GM06990 (cell line): ENCODE results near the gene MMP23B.
"Not testable (repeated sequence)": the region's sequence is repeated elsewhere in the genome, so short reads cannot be mapped to it uniquely, and the experiment has no call there.

ENCODE experiments used
- DNase-seq: peaks from one replicate; pipeline ENCODE4 v3.0.0-alpha.2; 2011; ENCODE audit not compliant: insufficient read length; ENCODE audit errors: extremely low read depth
- H3K27me3 ChIP-seq: replicated peaks from 2 replicates; pipeline ENCODE4 v1.6.0; 2011; ENCODE audit warnings: low read length; ENCODE audit not compliant: control insufficient read depth, insufficient read depth
- H3K36me3 ChIP-seq: 2 replicates; pipeline ENCODE4 v1.5.1; 2011; ENCODE audit warnings: low read length; ENCODE audit not compliant: control insufficient read depth, insufficient read depth
- H3K4me3 ChIP-seq: replicated peaks from 2 replicates; pipeline ENCODE4 v1.5.1; 2011; ENCODE audit warnings: low read depth, mild to moderate bottlenecking, control low read depth, low read length
- TF ChIP-seq, protein P1 (sequence below): IDR thresholded peaks from 2 replicates; pipeline ENCODE4 v1.5.1; 2011; ENCODE audit warnings: low read length, control low read depth, mild to moderate bottlenecking, inconsistent platforms; ENCODE audit not compliant: insufficient read depth, poor library complexity, severe bottlenecking

The MMP23B gene

DNA sequence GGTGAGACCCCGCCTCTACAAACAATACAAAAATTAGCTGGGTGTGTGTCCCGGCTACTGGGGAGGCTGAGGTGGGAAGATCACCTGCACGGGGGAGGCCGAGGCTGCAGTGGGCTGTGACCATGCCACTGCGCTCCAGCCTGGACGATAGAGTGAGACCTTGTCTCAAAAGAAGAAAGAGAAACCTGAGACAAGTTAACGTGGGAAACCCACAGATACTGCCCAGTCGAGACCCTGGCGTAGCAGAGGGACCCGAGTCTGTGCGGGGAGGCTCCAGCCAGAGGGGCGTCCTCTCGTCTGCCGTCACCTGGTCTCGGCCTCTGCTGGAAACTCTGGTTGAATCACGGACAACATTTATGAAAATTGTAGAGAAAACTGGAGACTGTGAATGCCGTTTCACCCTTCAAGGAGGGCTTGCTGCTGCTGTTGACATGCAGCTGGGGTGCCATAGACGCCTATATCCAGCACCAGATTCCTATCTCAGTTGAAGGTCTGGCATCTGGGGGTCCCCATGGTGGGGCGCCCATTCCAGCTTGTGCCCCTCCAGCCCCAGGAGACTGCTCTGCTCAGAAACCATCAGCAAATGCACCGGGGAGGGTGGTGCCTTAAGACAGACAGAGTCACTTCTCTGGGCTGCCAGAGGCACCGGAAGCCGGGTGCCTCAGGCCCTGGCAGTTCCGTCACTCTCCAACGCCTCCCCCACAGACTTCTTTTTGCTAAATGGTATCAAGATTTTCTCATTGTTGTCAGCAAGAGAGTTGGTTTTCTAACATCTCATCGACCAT lies 40.4 kb downstream of the MMP23B start:
- no peak for DNase-seq
- TF ChIP-seq, protein P1, sequence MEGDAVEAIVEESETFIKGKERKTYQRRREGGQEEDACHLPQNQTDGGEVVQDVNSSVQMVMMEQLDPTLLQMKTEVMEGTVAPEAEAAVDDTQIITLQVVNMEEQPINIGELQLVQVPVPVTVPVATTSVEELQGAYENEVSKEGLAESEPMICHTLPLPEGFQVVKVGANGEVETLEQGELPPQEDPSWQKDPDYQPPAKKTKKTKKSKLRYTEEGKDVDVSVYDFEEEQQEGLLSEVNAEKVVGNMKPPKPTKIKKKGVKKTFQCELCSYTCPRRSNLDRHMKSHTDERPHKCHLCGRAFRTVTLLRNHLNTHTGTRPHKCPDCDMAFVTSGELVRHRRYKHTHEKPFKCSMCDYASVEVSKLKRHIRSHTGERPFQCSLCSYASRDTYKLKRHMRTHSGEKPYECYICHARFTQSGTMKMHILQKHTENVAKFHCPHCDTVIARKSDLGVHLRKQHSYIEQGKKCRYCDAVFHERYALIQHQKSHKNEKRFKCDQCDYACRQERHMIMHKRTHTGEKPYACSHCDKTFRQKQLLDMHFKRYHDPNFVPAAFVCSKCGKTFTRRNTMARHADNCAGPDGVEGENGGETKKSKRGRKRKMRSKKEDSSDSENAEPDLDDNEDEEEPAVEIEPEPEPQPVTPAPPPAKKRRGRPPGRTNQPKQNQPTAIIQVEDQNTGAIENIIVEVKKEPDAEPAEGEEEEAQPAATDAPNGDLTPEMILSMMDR = no peak
- H3K36me3 ChIP-seq = peaks cover 11% of the 10 kb centered on the region
- H3K27me3 ChIP-seq = no peaks in the 10 kb centered on the region
- H3K4me3 ChIP-seq = no peak overlapping the region

DNA sequence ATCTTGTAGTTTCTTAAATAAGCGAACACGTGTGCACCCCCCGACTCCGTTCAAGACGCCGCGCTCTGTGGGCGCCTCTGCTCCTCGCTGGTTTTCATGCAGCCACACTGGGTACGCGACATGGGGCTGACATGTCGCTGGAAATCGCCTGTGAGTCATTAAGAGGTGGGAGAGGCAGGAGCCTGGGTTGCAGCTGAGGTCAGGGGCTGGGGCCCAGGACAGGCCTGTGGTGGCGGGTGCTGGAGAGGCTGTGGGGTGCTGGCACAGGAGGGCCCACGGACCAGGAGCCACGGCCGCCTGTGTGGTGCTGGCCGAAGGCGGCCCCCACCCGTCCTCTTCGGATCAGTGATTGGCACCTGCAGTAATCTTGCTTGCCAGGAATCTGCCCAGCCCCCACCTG lies 42.8 kb downstream of the MMP23B start:
- not testable (repeated sequence) for H3K27me3 ChIP-seq, H3K36me3 ChIP-seq, H3K4me3 ChIP-seq, DNase-seq

DNA sequence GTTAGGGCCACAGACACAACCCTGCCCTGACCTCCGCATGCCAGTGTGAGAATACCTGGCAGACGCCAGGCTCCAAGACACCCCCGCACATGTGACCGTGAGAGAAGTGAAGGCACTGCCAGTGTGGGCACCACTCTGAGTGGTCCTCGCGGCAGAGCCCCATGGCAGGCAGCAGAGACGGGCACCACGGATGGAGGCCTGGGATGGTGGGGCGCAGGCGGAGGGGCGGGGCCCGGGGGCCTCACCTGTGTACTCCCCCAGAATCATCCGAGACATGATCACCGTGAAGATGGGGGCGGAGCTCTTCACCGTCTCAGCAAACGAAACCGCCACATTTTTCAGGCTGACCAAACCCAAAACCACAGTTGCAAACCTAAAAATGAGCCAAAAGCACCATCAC lies 43.2 kb downstream of the MMP23B start:
- not testable (repeated sequence) for DNase-seq, H3K27me3 ChIP-seq, H3K4me3 ChIP-seq, H3K36me3 ChIP-seq

DNA sequence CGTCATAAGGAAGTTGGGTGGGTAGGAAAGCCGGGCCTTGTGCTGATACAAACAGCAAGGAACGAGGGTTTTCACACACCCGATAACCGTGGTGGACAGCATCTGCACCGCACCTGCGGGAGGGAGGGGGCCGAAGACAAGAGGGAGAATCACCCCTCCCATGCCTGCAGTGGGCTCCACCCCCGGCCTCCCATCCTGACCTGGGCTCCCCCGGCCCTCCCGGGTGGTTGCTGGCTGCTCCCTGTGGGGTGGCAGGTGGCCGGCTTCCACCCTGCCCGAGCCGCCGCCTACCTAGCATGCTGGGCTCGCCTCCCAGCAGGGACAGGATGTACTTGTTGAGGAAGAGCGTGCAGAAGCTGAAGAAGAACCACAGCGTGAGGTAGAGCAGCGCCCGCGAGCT lies 44.1 kb downstream of the MMP23B start:
- H3K27me3 ChIP-seq, H3K4me3 ChIP-seq, H3K36me3 ChIP-seq, DNase-seq: not testable (repeated sequence)

DNA sequence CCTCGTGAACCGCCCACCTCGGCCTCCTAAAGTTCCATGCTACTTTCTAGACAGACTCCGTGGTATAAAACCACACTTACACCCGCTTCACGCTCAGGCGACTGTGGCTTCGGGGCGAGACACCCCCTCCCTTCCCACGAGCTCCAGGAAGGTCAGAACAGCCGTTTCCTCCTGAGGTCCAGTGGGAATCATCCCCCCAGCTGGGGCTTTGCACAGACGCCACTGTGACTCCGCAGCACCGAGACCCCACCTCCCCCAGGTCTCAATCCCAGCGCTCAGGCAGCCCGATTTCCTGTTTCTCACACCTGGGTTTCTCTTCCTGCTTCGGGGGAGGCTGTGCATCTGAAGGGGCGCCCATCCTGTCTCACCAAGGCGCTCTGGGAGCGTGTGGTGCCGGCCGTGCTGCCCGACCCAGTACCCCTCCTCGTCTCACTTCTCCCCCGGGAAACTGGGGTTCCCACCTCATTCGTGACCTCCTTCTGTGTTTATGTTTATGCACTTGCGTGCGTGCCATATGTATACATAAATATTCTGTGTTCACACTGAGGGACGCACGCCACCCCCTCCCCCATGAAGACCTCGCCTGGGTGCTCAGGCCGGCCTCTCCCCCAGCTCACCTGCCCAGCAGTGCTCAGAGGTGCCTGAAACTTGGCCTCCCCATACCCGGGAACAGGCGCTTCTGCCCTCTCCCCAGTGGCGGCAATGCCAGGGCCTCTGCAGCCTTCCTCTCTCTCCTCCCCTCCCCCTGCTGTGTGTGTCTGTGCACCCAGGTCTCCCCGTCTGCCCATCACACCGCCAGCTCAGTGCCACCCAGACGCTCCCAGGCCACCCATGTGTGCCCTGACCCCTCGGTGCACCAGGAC lies 46.0 kb downstream of the MMP23B start:
- Histone ChIP-seq H3K4me3 (peak overlapping the region; percentile 38), H3K36me3 (no peaks in the 10 kb centered on the region), H3K27me3 (no peaks in the 10 kb centered on the region)
- TF ChIP-seq, protein P1 = no peak
- DNase-seq = peak; percentile 88

DNA sequence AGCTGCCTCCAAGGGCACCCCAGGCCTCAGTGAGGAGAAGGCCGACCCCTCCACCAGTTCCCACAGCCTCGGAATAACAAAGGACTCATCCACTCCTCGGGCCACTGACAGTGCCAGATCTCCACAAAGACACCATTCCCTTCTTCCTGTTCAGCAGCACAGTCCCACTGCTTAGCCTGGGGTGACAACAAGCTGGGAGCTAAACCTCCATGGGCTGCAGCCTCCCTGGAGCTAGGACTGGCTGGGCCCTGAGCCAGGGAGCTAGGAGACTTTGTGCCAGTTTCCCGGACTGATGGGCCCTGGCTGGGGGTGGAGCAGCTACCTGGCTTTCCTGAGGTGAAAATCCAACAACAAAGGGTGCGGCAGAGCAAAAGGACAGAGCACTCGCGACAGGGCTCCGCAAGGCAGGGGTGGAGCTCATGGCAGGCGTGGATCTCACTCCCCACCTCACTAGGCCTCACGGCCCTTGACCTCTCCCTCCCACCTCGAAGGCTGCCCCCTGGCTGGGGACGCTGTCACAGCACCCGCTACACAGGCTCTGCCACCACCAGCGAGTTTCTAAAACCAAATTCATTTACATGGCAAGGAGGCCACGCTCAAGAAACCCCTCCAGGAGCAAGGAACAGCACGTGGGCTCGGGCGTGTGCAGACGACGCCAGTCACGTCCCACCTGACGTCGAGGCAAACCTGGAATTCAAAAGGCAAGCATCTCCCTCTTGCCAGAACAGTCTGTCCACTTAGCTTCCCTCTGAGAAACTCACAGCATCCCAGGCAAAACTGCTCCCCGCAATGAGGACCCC lies 46.8 kb downstream of the MMP23B start:
- peak; percentile 86 for DNase-seq
- Histone ChIP-seq H3K4me3 (peak overlapping the region; percentile 38), H3K36me3 (peaks cover under 1% of the 10 kb centered on the region), H3K27me3 (no peaks in the 10 kb centered on the region)
- TF ChIP-seq, protein P1 = peak; percentile 86
